Stimulated activated CD4-positive, alpha-beta T cell treated with anti-CD3 and anti-CD28 coated beads, Interleukin-4, amount 100 ng/mL, for 48 hours (primary cell): ENCODE results near the gene BSND.
"Not testable (repeated sequence)": the region's sequence is repeated elsewhere in the genome, so short reads cannot be mapped to it uniquely, and the experiment has no call there.

Source experiments
- DNase-seq, 2 donors: peaks; one replicate each; pipeline ENCODE4 v3.0.0-alpha.2; 2020; ENCODE audit warnings: low read depth in 2 of 2

The BSND gene

DNA sequence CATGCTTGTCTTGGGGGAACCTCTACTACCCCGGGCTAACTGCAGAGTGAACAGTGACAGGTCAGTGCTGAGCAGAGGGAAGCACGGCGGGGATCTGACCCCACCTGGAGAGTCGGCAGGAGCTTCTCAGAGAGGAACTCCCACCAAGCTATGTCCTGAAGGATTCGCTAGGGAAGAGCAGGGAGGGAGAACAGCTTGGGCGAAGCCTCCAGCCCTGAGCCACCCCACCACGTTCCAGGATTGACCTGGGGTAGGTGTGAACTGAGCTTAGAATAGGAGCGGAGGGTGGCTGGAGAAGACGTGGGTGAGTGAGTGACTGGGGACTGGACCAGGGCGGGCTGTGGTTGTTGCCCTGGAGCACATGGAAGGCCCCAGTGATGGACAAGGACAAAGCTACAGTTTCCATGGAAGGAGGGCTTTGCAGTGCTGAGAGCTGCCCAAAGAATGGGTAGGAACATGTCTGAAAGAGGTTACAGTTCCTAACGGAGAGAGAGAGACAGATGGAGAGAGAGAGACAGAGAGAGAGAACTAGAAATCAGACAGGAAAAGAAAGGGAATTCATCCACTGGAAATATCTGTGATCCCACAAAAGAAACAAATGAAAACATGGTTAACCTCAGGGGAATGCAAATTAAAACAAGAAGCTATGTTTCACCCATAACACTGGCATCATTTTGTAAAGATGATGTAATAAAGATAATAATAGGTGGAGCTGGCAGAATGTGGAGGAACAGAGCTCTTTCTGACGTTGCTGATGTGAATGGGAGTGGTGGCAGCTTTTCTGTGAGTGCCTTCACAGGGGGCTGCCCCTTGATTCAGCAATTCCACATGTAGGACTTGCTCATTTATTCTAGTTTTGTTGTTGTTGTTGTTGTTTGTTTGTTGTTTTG is 17.2 kb downstream of the BSND start:
- DNase-seq, result no peak

DNA sequence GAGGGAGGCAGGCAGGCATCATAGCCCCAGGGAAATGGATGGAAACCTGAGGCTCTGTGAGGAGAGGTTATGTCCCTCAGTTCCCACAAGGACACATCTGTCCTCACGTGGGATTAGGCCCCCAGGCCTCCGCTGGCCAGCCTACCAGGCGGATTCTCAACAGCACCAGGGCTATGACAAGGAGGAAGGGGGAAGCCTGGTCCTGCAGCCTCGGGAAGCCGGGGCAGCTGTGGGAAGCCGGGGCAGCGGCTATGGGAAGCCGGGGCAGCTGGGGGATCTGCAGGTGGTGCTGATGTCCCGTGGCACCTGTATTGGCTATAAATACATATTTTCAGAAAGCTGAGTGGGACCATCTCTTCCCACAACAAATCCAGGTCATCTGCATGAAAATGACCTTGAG is 19.7 kb downstream of the BSND start:
- no peak for DNase-seq

DNA sequence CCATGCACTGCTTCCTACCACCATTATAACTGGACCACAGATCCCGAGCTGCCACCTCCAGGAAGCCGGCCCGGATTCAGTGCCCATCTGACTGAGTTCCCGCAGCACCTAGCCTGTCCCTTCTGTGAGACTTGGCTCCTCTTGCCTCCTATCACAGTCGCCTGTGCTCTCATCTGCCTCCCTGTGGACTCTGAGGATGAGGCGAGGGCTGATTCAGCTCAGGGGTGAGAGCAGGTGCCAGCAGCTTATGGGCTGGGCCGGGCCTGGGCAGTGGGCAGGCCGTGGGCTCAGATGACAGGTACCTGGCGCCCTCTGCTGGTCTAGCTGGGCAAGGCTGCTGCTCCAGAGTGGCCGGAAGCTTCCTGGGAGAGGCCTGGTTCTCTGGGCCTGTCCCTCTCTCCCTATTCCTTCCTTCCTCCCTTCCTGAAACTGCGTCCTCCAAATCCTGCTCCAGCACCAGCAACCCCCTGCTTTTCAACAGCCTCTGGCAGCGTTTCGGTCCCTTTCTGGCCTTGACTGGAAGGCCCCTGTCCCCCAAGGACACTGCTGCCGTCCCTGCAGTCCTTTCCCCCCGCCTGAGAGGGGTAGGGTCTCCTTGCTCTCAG is 23.3 kb downstream of the BSND start:
- DNase-seq, result peak; percentile 67 to 71

DNA sequence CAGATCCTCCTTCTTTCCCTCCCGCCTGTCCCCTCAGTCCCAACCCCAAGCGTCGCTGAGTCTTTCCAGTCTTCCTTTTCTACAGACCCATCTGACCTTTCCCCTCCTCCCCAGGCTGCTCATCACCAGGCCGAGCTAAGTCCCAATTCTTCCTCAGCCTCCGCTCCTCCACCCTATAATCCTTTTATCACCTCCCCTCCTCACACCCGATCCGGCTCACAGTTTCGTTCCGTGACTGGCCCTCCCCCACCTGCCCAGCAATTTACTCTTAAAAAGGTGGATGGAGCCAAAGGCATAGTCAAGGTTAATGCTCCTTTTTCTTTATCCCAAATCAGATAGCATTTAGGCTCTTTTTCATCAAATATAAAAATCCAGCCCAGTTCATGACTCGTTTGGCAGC is 25.4 kb downstream of the BSND start:
- DNase-seq, result not testable (repeated sequence)

DNA sequence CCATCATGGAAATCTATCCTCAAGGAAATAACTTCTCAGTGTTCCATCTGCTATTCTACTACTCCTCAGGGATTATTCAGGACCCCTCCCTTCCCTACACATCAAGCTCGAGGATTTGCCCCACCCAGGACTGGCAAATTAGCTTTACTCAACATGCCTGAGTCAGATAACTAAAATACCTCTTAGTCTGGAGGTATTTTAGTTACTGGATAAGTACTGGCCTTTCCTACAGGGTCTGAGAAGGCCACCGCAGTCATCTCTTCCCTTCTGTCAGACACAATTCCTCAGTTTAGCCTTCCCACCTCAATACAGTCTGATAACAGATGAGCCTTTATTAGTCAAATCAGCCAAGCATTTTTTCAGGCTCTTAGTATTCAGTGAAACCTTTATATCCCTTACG is 27.9 kb downstream of the BSND start:
- DNase-seq, result not testable (repeated sequence)

DNA sequence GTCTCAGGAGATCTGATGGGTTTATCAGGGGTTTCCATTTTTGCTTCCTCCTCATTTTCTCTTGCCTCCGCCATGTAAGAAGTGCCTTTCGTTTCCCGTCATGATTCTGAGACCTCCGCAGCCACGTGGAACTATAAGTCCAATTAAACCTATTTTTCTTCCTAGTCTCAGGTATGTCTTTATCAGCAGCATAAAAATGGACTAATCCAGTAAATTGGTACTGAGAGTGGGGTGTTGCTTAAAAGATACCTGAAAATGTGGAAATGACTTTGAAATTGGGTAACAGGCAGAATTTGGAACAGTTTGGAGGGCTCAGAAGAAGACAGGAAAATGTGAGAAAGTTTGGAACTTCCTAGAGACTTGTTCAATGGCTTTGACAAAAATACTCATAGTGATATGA is 32.4 kb downstream of the BSND start:
- DNase-seq, result not testable (repeated sequence)

DNA sequence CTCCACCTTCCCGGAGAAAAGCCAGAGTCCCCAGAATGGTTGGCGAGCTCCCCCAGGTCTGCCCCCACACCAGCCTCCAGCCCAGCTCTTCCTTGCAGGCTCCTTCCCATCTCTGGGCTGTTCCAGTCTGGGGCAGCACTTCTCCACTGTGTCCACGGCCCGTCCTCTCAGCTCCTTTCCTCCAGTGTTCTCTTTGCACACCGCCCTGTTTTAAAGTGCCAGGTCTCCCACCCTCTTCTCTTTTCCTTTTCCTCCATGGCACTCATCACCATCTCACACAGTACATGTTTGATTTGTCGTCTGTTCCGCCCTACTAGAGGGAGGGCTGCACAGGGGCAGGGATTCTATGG is 34.5 kb downstream of the BSND start:
- no peak for DNase-seq

DNA sequence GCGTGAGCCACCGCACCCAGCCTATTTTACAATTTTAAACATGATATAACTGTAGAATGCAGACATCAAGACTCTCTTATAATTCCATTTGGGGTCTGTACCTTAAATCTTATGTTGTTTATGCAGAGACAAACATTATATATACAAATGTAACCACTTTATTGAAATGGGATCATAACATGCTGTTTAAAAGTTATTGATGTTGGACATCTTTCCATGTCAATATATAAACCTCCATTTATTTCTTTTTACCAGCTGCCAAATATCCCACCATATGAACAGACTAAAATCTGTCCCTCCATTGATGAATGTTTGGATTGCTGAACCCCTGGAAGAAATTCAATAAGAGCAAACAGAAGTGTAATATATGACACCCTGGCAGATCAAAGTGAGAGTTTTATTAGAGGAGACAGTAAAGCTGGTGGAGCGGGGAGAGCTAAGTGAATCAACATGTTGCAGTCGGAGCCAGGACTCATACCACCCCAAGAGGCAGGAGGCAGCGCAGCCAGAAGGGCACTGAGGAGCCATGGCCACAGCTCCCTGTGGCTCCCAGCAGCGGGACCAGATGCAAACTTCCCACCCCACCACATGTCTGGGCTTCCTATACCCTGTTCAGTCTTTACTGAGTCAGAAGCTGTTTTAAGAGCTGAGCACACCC is 35.9 kb downstream of the BSND start:
- DNase-seq, result no peak

DNA sequence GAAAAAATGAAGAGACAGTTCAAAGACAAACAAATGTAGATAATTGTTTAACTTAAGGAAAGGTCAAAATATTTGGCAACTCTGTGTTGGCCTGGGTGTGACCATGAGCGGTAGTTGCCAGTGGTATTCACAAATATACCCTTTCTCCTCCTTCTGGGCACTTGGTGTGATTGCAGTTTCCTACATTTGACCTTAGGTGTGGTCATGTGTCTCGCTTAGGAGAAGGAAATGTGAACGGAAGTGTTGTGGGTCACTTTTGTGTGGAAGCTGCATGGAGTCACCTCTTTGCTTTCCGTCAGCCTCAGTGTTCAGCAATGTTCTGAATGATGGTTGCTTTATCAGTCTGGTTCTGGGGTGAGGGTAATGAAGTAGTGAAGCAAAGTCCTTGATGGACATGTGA is 37.2 kb downstream of the BSND start:
- no peak for DNase-seq

DNA sequence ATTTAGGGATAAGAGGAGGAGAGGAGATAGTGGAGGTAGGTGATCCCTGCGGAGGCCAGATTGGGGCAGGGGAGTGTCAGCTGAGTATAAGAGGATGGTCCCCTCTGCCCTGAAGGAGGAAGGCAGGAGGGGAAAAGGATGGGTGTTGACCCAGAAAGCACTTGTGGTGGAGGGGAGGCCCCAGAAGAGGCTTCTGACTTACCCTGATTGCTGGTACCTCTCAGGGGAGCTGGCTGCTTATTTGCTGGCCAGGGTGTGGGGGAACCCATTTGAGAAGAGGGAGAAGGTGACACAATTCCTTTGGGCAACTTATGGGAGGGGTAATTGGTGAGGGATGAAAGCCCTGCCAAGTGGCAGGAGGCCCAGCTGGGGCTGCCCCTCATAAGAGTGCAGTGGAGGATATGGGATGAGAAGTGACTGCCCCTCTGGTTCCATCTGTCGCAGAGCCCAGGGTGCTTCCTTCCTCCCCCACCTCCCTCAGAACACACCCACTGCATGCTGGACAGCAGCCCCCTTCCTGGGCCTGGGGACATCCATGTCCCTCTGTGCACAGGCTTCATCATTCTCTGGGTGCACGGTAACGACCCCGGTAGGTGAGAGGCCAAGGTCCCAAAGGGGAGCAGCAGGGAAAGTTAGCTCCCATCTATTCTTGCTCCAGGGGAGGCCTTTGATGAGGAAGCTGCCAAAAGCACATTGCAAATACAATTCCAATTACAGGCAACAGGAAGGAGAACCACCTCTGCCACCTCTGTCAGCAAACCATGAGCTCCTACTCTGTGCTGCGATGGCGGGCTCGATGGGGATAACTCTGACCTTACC is 39.2 kb downstream of the BSND start:
- no peak for DNase-seq

DNA sequence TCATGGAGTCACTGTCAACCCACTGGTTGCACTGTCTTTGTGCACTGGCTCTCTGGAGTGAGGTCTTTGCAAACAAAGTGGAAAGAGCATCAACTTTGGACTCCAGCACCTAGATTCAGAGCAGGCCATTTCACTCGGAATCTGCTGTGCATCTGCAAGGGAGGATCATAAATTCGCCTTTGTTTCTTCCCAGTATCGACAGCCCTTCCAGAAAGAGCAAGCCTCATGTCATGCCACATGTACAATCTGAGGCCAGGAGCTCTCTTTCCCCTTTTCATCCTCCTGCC is 39.8 kb downstream of the BSND start:
- DNase-seq, result no peak

DNA sequence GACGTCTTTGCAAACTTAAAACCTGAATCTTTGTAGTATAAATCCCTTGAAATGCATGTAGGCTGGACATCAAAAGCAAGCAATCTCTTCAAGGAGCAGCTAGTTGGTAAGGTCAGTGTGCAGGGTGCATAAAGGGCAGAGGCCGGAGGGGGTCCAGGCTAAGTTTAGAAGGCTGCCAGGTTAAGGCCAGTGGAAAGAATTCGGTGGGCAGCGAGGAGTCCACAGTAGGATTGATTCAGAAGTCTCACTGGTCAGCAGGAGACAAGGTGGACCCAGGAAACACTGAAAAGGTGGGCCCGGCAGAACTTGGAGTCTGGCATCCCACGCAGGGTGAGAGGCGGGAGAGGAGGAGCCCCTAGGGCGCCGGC is 40.2 kb downstream of the BSND start:
- no peak for DNase-seq

DNA sequence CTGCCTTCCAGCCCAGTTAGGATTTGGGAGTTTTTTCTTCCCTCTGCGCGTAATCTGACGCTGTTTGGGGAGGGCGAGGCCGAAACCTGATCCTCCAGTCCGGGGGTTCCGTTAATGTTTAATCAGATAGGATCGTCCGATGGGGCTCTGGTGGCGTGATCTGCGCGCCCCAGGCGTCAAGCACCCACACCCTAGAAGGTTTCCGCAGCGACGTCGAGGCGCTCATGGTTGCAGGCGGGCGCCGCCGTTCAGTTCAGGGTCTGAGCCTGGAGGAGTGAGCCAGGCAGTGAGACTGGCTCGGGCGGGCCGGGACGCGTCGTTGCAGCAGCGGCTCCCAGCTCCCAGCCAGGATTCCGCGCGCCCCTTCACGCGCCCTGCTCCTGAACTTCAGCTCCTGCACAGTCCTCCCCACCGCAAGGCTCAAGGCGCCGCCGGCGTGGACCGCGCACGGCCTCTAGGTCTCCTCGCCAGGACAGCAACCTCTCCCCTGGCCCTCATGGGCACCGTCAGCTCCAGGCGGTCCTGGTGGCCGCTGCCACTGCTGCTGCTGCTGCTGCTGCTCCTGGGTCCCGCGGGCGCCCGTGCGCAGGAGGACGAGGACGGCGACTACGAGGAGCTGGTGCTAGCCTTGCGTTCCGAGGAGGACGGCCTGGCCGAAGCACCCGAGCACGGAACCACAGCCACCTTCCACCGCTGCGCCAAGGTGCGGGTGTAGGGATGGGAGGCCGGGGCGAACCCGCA is 40.8 kb downstream of the BSND start, which contains the start of gene PCSK9:
Gene PCSK9, plus strand, starts transcription at position 207 of the 741 bp plus-strand sequence. Its CDS starts 290 bp downstream, at position 497.
- no peak for DNase-seq

DNA sequence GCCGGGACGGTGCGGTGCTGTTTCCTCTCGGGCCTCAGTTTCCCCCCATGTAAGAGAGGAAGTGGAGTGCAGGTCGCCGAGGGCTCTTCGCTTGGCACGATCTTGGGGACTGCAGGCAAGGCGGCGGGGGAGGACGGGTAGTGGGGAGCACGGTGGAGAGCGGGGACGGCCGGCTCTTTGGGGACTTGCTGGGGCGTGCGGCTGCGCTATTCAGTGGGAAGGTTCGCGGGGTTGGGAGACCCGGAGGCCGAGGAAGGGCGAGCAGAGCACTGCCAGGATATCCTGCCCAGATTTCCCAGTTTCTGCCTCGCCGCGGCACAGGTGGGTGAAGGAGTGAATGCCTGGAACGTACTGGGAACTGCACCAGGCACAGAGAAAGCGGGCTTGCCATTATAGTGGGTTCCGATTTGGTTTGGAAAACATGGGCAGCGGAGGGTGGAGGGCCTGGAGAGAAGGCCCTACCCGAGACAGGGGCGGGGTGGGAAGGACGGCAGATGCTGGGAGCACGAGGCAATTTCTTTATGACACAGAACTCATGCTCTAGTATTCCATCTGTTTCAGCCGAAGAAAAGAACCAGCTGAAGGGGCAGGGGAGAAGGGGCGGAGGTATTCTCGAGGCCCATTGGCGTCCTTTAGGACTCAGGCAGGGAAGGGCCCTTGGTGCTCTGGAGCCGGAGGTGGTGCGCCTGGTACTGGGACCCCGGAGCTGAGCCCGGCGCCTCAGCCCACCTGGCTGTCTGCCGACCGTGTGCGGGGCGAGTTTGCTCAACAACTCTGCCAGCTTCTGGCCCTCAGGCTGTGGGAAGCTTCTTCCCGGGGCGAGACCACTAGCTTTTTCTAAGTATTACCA is 41.6 kb downstream of the BSND start:
- DNase-seq, result no peak

DNA sequence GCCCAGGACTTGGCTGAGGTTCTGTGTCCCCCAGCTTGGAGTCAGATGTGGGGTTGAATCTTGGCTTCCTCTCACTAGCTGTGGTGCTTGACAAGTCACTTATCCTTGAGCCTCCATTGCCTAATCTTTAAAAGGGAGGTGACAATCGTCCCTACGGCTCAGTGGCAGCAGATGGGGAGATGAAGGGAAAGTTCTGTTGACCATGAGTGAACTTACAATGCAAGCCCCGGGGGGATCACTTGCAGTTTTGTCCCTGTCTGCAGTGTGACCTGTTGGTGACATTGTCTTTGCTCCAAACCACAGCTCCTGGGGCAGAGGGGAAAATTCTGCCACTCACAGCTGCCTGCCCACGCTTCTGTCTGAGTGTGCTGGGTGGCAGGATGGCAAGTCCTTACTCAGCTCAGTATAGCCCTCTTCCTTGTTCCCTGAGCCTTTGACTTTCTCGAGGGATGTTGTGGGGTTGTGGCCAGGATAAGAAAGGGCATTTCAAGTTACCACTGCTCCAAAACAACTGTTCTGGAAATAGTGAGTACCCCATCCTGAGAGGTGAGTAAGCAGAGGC is 42.3 kb downstream of the BSND start:
- no peak for DNase-seq

DNA sequence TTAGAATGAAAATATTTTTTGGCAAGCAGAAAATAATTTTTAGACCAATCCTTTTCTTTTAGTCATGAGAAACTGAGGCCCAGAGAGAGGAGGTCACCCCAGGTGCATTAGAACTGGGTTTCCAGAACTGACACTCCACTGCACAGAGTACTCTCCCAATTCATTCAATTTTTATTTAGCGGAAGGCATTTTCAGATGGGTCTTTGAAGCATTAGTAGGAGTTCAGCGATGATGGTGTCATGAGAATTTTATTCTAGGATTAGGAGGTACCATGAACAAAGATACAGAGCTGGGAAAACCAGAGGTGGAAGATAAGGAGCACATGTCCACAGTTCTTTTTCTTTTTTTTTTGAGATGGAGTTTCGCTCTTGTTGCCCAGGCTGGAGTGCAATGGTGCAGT is 42.9 kb downstream of the BSND start:
- DNase-seq, result no peak

DNA sequence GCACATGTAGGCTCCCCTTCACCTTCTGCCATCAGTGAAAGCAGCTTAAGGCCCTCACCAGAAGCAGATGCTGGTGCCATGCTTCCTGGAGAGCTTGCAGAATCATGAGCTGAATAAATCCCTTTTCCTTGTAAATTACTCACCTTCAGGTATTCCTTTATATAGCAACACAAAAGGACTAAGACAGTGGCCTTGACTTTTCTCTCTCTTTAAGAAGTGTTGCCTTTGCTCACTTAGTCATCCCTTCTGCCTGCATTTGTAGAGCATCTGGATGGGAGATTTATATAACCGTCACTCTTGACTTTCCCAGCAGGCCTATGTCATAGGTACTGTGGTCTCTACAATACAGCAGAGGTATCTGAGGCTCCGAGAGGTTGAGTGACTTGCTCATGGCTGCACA is 44.3 kb downstream of the BSND start:
- no peak for DNase-seq

DNA sequence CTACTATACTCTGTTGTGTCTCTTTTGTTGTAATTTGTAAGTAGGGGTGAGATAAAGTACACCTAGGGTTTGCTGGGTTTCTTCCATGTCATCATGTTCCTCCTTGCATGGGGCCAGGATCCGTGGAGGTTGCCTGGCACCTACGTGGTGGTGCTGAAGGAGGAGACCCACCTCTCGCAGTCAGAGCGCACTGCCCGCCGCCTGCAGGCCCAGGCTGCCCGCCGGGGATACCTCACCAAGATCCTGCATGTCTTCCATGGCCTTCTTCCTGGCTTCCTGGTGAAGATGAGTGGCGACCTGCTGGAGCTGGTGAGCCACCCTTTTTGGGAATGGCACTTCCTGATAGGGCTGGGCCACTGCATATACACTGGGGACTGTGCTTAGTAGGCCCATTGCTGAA is 45.0 kb downstream of the BSND start:
- no peak for DNase-seq

DNA sequence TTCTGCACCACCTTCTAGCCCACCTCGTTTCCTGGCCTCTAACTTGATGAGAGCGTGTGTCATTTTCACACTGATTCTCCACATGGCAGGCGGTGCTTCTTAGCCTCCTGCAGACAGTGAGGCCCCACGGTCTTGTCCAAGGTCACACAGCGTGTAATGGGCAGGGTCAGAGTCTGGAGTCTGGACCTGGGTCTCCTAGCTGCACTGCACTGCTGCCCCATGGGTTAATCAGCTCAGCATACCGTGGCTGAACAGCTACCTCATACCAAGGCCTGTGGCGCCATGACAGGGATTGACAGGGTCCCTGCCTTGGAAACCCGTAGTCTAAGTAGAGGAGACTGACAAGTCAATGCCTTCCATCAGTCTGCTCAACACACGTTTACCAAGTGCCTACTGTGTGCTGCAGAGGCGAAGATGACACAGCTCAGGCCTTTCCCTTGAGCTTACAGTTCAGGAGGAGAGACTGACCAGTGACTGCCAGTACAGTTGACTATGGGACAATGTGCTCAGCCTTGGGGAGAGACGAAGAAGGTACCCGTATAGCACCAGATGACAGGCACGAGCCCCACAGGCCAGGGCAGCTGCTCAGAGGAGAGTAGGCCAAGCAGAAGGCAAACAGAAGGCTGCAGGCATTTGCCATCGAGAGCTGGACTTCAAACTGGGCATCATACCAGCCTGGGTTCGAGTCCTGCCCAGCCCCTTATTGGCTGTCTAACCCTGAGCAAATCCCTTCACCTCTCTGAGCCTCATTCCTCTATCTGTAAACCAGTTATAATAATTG is 46.1 kb downstream of the BSND start:
- DNase-seq, result no peak

DNA sequence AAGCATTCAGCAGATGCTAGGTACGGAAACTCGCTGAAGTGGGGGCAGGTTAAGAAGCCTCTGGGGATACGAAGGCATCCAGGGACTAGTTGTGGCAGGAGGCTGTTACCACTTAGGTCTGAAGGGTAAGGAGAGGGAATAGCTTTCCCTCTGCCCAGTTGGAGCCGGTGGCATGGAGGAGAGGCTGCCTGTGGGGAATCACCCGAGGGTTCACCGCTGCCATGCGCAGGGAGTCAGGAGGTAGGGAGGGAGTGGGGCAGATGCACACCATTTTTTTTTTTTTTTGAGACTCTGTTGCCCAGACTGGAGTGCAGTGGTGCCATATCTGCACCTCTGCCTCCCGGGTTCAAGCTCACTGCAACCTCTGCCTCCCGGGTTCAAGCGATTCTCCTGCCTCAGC is 46.7 kb downstream of the BSND start:
- DNase-seq, result no peak
